PC-9 (cell line): ENCODE results near the gene PDHX. TPM values are rescaled to one million over a fixed set of nuclear protein-coding genes. Genes with fewer than 3 reads are reported as not detected.
"Not testable (repeated sequence)": the region's sequence is repeated elsewhere in the genome, so short reads cannot be mapped to it uniquely, and the experiment has no call there.

Source experiments
- BruUV-seq: library from RNA; stranded (reverse); fragments of 400-500 nt; replicated peaks from 2 replicates; lab custom pipeline; 2021; lab: Mats Ljungman, UMichigan
- CTCF ChIA-PET: fragments of 300-600 bp; sonication (Branson Sonifier 250); formaldehyde crosslinking; loops from one replicate; lab custom pipeline; 2022; ENCODE audit warnings: antibody characterized with exemption; lab: Charles Lee
- POLR2A ChIA-PET: fragments of 300-600 bp; sonication (Branson Sonifier 250); formaldehyde crosslinking; loops from one replicate; lab custom pipeline; 2022; ENCODE audit warnings: antibody characterized with exemption; ENCODE audit not compliant: unreplicated experiment; lab: Charles Lee
- DNase-seq, 2 experiments: peaks; one replicate each; pipeline versions ENCODE4 v3.0.0 to v3.0.0-alpha.2; 2015 to 2022; ENCODE audit warnings: mixed read lengths in 1 of 2
- H2AFZ ChIP-seq: fragments of 200-600 bp; sonication (generic); 2 replicates; pipeline ENCODE4 v1.8.1; 2017; ENCODE audit warnings: antibody characterized with exemption
- H3F3A ChIP-seq: fragments of 200-600 bp; sonication (generic); 2 replicates; pipeline ENCODE4 v1.8.1; 2017; ENCODE audit warnings: antibody characterized with exemption, mild to moderate bottlenecking, low read depth; ENCODE audit not compliant: insufficient read depth
- H3K27ac ChIP-seq: fragments of 200-600 bp; sonication (generic); 2 replicates; pipeline ENCODE4 v1.6.1; 2016; ENCODE audit warnings: mixed run types
- H3K27me3 ChIP-seq: fragments of 200-600 bp; sonication (generic); 2 replicates; pipeline ENCODE4 v1.6.1; 2016; ENCODE audit warnings: low read depth, mixed run types; ENCODE audit not compliant: insufficient read depth
- H3K36me3 ChIP-seq: fragments of 200-600 bp; sonication (generic); 2 replicates; pipeline ENCODE4 v1.6.1; 2016; ENCODE audit warnings: low read depth, mixed run types
- H3K4me1 ChIP-seq: fragments of 200-600 bp; sonication (generic); replicated peaks from 2 replicates; pipeline ENCODE4 v1.6.1; 2016; ENCODE audit warnings: mixed run types; ENCODE audit not compliant: insufficient read depth
- H3K4me2 ChIP-seq: fragments of 200-600 bp; sonication (generic); 2 replicates; pipeline ENCODE4 v1.6.1; 2017; ENCODE audit warnings: mixed run types
- H3K4me3 ChIP-seq: fragments of 200-600 bp; sonication (generic); 2 replicates; pipeline ENCODE4 v1.6.1; 2016; ENCODE audit warnings: mixed run types
- H3K79me2 ChIP-seq: fragments of 200-600 bp; sonication (generic); 2 replicates; pipeline ENCODE4 v1.6.1; 2017; ENCODE audit warnings: low read depth, mixed run types
- H3K9me2 ChIP-seq: fragments of 200-600 bp; sonication (generic); 2 replicates; pipeline ENCODE4 v1.8.1; 2017; ENCODE audit warnings: mild to moderate bottlenecking; ENCODE audit not compliant: insufficient read depth
- H3K9me3 ChIP-seq: fragments of 200-600 bp; sonication (generic); 2 replicates; pipeline ENCODE4 v1.8.1; 2016; ENCODE audit warnings: low read depth; ENCODE audit not compliant: insufficient read depth
- H4K20me1 ChIP-seq: fragments of 200-600 bp; sonication (generic); 2 replicates; pipeline ENCODE4 v1.8.1; 2017; ENCODE audit not compliant: insufficient read depth
- CTCF ChIP-seq: fragments of 200-600 bp; sonication (generic); conservative IDR thresholded peaks from 2 replicates; pipeline ENCODE4 v1.6.1; 2017; ENCODE audit warnings: mixed run types, antibody characterized with exemption, mild to moderate bottlenecking, moderate library complexity
- EZH2 ChIP-seq: fragments of 200-600 bp; sonication (generic); IDR thresholded peaks from 2 replicates; pipeline ENCODE4 v1.8.0; 2017; ENCODE audit warnings: antibody characterized with exemption, low read depth
- intact Hi-C: fragments of 100-400 bp; cut with micrococcal nuclease; formaldehyde crosslinking; loops from one replicate; pipeline ENCODE4 v1.10.0; 2022; ENCODE audit not compliant: unreplicated experiment
- total RNA-seq: library from RNA; stranded (reverse); gene quantifications from 2 replicates; pipeline ENCODE4 v1.2.3, GENCODE V29; 2021

The PDHX gene
- total RNA-seq, 1 experiment from 2014 or later: 47.0 TPM

GRCh38 chr11:34909955-34910354, 6.5 kb upstream of the PDHX start:
- no peaks in the 10 kb centered on the region for H3K27me3 ChIP-seq
- peaks cover 17% of the 10 kb centered on the region for H3F3A ChIP-seq
- no peaks in the 10 kb centered on the region for H3K9me3 ChIP-seq
- no TSS peak for BruUV-seq
- H3K27ac ChIP-seq: peak overlapping the region; percentile 35; the same call in 1 of the 2 replicates
- peaks cover 26% of the 10 kb centered on the region for H3K4me1 ChIP-seq
- peak in 1 of 2 experiments; percentile 63 for DNase-seq
- no peaks in the 10 kb centered on the region; the same call in 1 of the 2 replicates for H3K9me2 ChIP-seq
- no peak for TF ChIP-seq EZH2
- no peak for TF ChIP-seq CTCF
- ChIA-PET POLR2A (no interaction called here), CTCF (no interaction called here)
- no peak overlapping the region for H2AFZ ChIP-seq
- intact Hi-C loops: loop anchor here (10.0 kb wide), 1 partner anchor 805 kb away; the partner anchor contains the start of gene NAT10
- 0 out of 2 replicates have a peak, but pooled peaks cover 8% of the 10 kb centered on the region for H3K36me3 ChIP-seq
- H3K4me2 ChIP-seq: peak overlapping the region; percentile 58
- H4K20me1 ChIP-seq: no peaks in the 10 kb centered on the region
- H3K4me3 ChIP-seq: no peak overlapping the region
- H3K79me2 ChIP-seq: peaks cover 31% of the 10 kb centered on the region

GRCh38 chr11:34910817-34911216, 5.6 kb upstream of the PDHX start:
- Histone ChIP-seq H3K27me3 (no peaks in the 10 kb centered on the region), H3K4me1 (peaks cover 30% of the 10 kb centered on the region), H3F3A (peaks cover 26% of the 10 kb centered on the region), H2AFZ (no peak overlapping the region), H4K20me1 (no peaks in the 10 kb centered on the region), H3K27ac (no peak overlapping the region), H3K4me3 (no peak overlapping the region), H3K9me3 (no peaks in the 10 kb centered on the region), H3K36me3 (0 out of 2 replicates have a peak, but pooled peaks cover 8% of the 10 kb centered on the region), H3K79me2 (peaks cover 39% of the 10 kb centered on the region), H3K9me2 (no peaks in the 10 kb centered on the region; the same call in 1 of the 2 replicates), H3K4me2 (peak overlapping the region; percentile 58; the same call in 1 of the 2 replicates)
- ChIA-PET CTCF (no interaction called here), POLR2A (no interaction called here)
- TF ChIP-seq CTCF: no peak
- TF ChIP-seq EZH2: no peak
- intact Hi-C loops: loop anchor here (10.0 kb wide), 1 partner anchor 806 kb away; the partner anchor contains the start of gene NAT10
- no peak for DNase-seq
- BruUV-seq: no TSS peak

GRCh38 chr11:34911676-34912075, 4.7 kb upstream of the PDHX start:
- H4K20me1 ChIP-seq: no peaks in the 10 kb centered on the region
- no peak overlapping the region for H3K27ac ChIP-seq
- CTCF ChIA-PET: no interaction called here
- H3F3A ChIP-seq: peaks cover 27% of the 10 kb centered on the region
- POLR2A ChIA-PET: no interaction called here
- no peak overlapping the region for H2AFZ ChIP-seq
- intact Hi-C loops: loop anchor here (10.0 kb wide), 1 partner anchor 807 kb away; the partner anchor contains the start of gene NAT10
- BruUV-seq: no TSS peak
- peaks cover 30% of the 10 kb centered on the region for H3K4me1 ChIP-seq
- H3K9me3 ChIP-seq: no peaks in the 10 kb centered on the region
- TF ChIP-seq CTCF (no peak), EZH2 (no peak)
- H3K4me3 ChIP-seq: no peak overlapping the region
- H3K9me2 ChIP-seq: no peaks in the 10 kb centered on the region; the same call in 1 of the 2 replicates
- no peaks in the 10 kb centered on the region for H3K27me3 ChIP-seq
- H3K4me2 ChIP-seq: no peak overlapping the region
- peaks cover 38% of the 10 kb centered on the region for H3K79me2 ChIP-seq
- 0 out of 2 replicates have a peak, but pooled peaks cover 8% of the 10 kb centered on the region for H3K36me3 ChIP-seq
- no peak for DNase-seq

GRCh38 chr11:34913556-34913955, 2.9 kb upstream of the PDHX start:
- H3K9me2 ChIP-seq, CTCF ChIA-PET, BruUV-seq, DNase-seq, H3K27me3 ChIP-seq, H3K36me3 ChIP-seq, H3K27ac ChIP-seq, H2AFZ ChIP-seq, POLR2A ChIA-PET, H3K4me3 ChIP-seq, H3K4me2 ChIP-seq, H4K20me1 ChIP-seq, H3K9me3 ChIP-seq: not testable (repeated sequence)
- intact Hi-C loops: loop anchor here (10.0 kb wide), 1 partner anchor 809 kb away; the partner anchor contains the start of gene NAT10
- Histone ChIP-seq H3F3A (peaks cover 27% of the 10 kb centered on the region), H3K4me1 (peaks cover 43% of the 10 kb centered on the region), H3K79me2 (peaks cover 44% of the 10 kb centered on the region)
